ENCODE results near the gene TLR10. TPM values are rescaled to one million over a fixed set of nuclear protein-coding genes. Genes with fewer than 3 reads are reported as not detected.

TLR10 gene
- total RNA-seq, 1 experiment from 2014 or later: not detected

DNA sequence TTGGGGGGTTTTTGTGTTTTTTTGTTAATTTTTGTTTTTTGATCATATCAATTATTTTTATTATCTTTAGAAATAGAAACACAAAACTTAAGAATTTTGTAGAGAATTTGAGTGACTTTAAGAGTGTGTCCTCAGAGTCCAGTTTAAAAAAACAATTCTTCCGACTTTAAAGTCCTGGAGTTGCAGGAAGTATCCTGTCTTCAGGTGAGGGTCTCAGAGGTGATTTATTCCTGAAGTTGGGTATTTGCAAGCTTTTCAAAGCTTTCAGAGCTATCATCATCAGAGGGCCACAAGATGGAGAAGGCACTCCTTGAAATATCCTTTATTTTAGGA is 23.0 kb downstream of the TLR10 start:
- H3K36me3 Mint-ChIP-seq (ENCODE audit: insufficient read depth, unreplicated experiment): no peaks in the 10 kb centered on the region
- CTCF ChIA-PET: interaction anchor here (0.8 to 1.8 kb wide), 8 partner anchors 11 to 376 kb away, joined by 3 to 13 read pairs (median 4); partner anchors contain the start of genes TLR1, TLR10 and TLR6
- no peak for DNase-seq
- H3K4me1 Mint-ChIP-seq (ENCODE audit: low read depth, unreplicated experiment): no peaks in the 10 kb centered on the region
- no peak overlapping the region for H3K4me3 Mint-ChIP-seq (ENCODE audit: low read depth, unreplicated experiment)
- intact Hi-C loops (cut with micrococcal nuclease; ENCODE audit: unreplicated experiment): loop anchor here (2.0 kb wide), 1 partner anchor 45 kb away; the partner anchor contains the start of gene TLR1
- H3K9me3 Mint-ChIP-seq (ENCODE audit: low read depth, unreplicated experiment): no peaks in the 10 kb centered on the region
- TF ChIP-seq, protein P1, sequence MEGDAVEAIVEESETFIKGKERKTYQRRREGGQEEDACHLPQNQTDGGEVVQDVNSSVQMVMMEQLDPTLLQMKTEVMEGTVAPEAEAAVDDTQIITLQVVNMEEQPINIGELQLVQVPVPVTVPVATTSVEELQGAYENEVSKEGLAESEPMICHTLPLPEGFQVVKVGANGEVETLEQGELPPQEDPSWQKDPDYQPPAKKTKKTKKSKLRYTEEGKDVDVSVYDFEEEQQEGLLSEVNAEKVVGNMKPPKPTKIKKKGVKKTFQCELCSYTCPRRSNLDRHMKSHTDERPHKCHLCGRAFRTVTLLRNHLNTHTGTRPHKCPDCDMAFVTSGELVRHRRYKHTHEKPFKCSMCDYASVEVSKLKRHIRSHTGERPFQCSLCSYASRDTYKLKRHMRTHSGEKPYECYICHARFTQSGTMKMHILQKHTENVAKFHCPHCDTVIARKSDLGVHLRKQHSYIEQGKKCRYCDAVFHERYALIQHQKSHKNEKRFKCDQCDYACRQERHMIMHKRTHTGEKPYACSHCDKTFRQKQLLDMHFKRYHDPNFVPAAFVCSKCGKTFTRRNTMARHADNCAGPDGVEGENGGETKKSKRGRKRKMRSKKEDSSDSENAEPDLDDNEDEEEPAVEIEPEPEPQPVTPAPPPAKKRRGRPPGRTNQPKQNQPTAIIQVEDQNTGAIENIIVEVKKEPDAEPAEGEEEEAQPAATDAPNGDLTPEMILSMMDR (IDR thresholded peaks at IDR 0.05; ENCODE audit: unreplicated experiment): no peak
- BruUV-seq (replicated peaks): no TSS peak
- no peak overlapping the region for H3K27ac Mint-ChIP-seq (ENCODE audit: unreplicated experiment)
- H3K27me3 Mint-ChIP-seq (ENCODE audit: unreplicated experiment): no peaks in the 10 kb centered on the region

DNA sequence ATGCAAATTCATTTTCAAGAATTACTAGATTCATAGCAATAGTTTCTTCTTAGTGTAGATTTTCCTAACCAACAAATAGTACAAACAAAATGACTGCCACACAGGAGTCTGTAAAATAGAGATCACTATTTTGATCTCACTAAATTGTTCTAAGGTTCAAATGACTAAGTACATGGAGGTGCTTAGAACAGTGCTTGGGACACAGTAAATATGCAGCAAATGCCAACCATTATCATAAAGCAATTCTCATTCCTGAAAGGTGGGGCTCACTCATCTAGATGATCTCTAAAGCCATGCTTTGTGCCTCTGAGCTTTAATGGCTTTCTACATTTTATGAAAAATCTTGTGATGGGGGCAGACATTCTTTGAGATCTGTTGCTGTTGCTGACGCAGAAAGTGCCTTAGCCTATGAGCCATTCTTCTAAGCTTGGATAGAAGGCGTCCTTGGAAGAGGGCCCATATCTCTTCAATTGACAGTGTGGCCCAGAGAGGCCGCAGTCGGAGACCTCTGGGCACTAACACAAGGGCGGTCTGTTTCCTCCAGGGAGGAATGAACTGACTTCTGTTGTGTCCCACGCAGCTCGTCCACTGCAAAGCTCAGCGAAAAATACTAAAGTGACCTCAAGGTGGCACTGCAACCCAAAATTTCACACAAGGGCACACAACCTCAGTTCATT is 23.5 kb downstream of the TLR10 start:
- Mint-ChIP-seq H3K4me3 (ENCODE audit: low read depth, unreplicated experiment) (no peak overlapping the region), H3K9me3 (ENCODE audit: low read depth, unreplicated experiment) (no peaks in the 10 kb centered on the region), H3K4me1 (ENCODE audit: low read depth, unreplicated experiment) (no peaks in the 10 kb centered on the region), H3K27me3 (ENCODE audit: unreplicated experiment) (no peaks in the 10 kb centered on the region), H3K27ac (ENCODE audit: unreplicated experiment) (no peak overlapping the region), H3K36me3 (ENCODE audit: insufficient read depth, unreplicated experiment) (no peaks in the 10 kb centered on the region)
- CTCF ChIA-PET: interaction anchor here (0.6 to 1.8 kb wide), 9 partner anchors 11 to 376 kb away, joined by 3 to 13 read pairs (median 5); partner anchors contain the start of genes TLR1, TLR10 and TLR6
- peak; percentile 45 for DNase-seq
- BruUV-seq (replicated peaks): no TSS peak
- TF ChIP-seq, protein P1 (IDR thresholded peaks at IDR 0.05; ENCODE audit: unreplicated experiment): peak; percentile 50
- intact Hi-C loops (cut with micrococcal nuclease; ENCODE audit: unreplicated experiment): no loop called here

DNA sequence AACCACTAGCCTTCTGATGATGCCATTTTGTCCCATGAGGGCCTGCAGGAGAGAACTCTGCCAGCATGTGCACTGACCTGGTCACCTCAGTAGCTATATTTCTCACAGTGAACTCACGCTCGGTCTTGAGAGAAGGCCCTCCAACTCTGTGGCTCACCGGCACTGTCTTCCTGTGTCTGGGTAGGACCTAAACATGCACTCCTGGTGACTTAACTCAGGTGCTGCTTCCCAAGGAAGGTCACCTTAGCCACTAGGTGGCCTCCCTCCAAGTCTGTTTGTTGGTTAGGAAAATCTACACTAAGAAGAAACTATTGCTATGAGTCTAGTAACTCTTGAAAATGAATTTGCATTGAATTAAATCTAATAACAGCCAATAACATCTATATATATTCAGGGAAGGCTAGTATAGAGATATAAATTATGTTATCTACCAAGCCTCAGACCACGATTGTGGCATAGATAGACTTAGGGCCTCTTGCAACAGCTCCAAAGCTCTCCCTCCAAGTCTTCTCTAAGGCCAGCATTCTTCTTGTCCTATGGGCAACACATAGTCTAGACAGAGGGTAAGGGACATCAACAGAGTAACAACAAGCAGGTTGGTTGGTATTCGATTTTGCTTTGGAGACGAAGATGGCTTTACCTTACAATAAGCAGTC is 24.7 kb downstream of the TLR10 start:
- Mint-ChIP-seq H3K27ac (ENCODE audit: unreplicated experiment) (no peak overlapping the region), H3K4me1 (ENCODE audit: low read depth, unreplicated experiment) (no peaks in the 10 kb centered on the region), H3K27me3 (ENCODE audit: unreplicated experiment) (no peaks in the 10 kb centered on the region), H3K9me3 (ENCODE audit: low read depth, unreplicated experiment) (no peaks in the 10 kb centered on the region), H3K4me3 (ENCODE audit: low read depth, unreplicated experiment) (no peak overlapping the region), H3K36me3 (ENCODE audit: insufficient read depth, unreplicated experiment) (no peaks in the 10 kb centered on the region)
- DNase-seq: peak; percentile 16
- TF ChIP-seq, protein P1 (IDR thresholded peaks at IDR 0.05; ENCODE audit: unreplicated experiment): peak; percentile 31
- intact Hi-C loops (cut with micrococcal nuclease; ENCODE audit: unreplicated experiment): loop anchor here (1.0 kb wide), 1 partner anchor 98 kb away; the partner anchor contains the start of gene TLR6
- no TSS peak for BruUV-seq (replicated peaks)
- CTCF ChIA-PET: no interaction called here

DNA sequence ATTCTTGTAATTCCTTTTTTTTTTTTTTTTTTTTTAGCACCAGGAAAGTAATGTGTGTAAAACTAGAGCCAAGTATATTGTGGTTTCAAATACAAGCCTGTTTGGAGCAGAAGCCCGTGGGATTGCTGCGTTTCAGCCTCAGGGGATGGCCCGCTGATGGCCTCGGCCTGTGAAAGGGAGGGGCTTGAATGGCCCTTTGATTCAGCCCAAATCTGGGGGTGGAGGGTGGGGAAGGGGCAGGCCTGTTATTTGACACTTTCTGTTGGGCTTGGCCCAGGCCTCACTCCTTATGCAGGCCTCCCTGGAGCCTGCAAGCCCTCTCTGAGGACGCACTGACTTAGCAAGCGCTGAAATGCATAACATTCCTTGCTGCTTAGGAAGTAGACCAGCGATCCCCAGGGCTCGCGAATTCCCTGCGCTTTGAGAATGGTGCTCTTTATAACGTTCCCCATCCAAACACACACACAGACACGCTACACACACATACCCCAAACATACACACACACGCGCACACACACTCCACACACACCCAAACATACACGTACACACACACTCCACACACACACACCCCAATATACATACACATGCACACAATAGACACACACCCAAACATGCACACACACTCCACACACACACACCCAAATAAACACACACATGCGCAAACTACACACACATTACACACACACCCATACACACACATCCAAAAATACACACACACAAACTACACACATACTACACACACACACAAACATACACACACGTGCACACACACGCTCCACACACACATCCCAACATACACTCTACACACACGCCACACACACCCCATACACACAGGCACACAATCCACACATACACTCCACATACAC is 29.6 kb downstream of the TLR10 start:
- Mint-ChIP-seq H3K36me3 (ENCODE audit: insufficient read depth, unreplicated experiment) (no peaks in the 10 kb centered on the region), H3K27ac (ENCODE audit: unreplicated experiment) (no peak overlapping the region), H3K9me3 (ENCODE audit: low read depth, unreplicated experiment) (peaks cover 2% of the 10 kb centered on the region), H3K4me1 (ENCODE audit: low read depth, unreplicated experiment) (peaks cover 11% of the 10 kb centered on the region), H3K27me3 (ENCODE audit: unreplicated experiment) (no peaks in the 10 kb centered on the region), H3K4me3 (ENCODE audit: low read depth, unreplicated experiment) (no peak overlapping the region)
- CTCF ChIA-PET: no interaction called here
- TF ChIP-seq, protein P1 (IDR thresholded peaks at IDR 0.05; ENCODE audit: unreplicated experiment): no peak
- intact Hi-C loops (cut with micrococcal nuclease; ENCODE audit: unreplicated experiment): no loop called here
- BruUV-seq (replicated peaks): no TSS peak
- DNase-seq: peak; percentile 40
